Activated CD4-positive, alpha-beta T cell treated with anti-CD3 and anti-CD28 coated beads, Interleukin-2, amount 50 U/mL, for 48 hours (primary cell): ENCODE measurements around the gene IMMP2L.

Experiments
- DNase-seq, 2 experiments: peaks; one replicate each; pipeline ENCODE4 v3.0.0-alpha.2; 2020

IMMP2L gene

GRCh38 chr7:111196655-111197054, 365.6 kb downstream of the IMMP2L start:
- DNase-seq: no peak

GRCh38 chr7:111192614-111193413, 369.5 kb downstream of the IMMP2L start:
- no peak for DNase-seq

- DNase-seq: no peak
Measured at GRCh38 chr7:111190804-111191203, 371.5 kb downstream of the IMMP2L start.

- no peak for DNase-seq
Measured at GRCh38 chr7:111184987-111185386, 377.3 kb downstream of the IMMP2L start.

- DNase-seq: no peak
Measured at GRCh38 chr7:111183321-111183720, 379.0 kb downstream of the IMMP2L start.

- no peak for DNase-seq
Measured at GRCh38 chr7:111180338-111180737, 382.0 kb downstream of the IMMP2L start.

- DNase-seq: no peak
Measured at GRCh38 chr7:111175908-111176441, 386.3 kb downstream of the IMMP2L start.

GRCh38 chr7:111174510-111174909, 387.8 kb downstream of the IMMP2L start:
- no peak for DNase-seq

- DNase-seq: no peak
Measured at GRCh38 chr7:111173990-111174389, 388.3 kb downstream of the IMMP2L start.

GRCh38 chr7:111173528-111173927, 388.8 kb downstream of the IMMP2L start:
- no peak for DNase-seq

- DNase-seq: no peak
Measured at GRCh38 chr7:111172564-111173257, 389.6 kb downstream of the IMMP2L start.

GRCh38 chr7:111168182-111168581, 394.1 kb downstream of the IMMP2L start:
- no peak for DNase-seq

GRCh38 chr7:111164442-111164841, 397.9 kb downstream of the IMMP2L start:
- DNase-seq: no peak

GRCh38 chr7:111162692-111163091, 399.6 kb downstream of the IMMP2L start:
- no peak for DNase-seq

- DNase-seq: no peak
Measured at GRCh38 chr7:111160297-111160696, 402.0 kb downstream of the IMMP2L start.

- no peak for DNase-seq
Measured at GRCh38 chr7:111159426-111159825, 402.9 kb downstream of the IMMP2L start.

- no peak for DNase-seq
Measured at GRCh38 chr7:111150709-111151108, 411.6 kb downstream of the IMMP2L start.

- DNase-seq: no peak
Measured at GRCh38 chr7:111147708-111148533, 414.4 kb downstream of the IMMP2L start.

- no peak for DNase-seq
Measured at GRCh38 chr7:111146136-111146535, 416.2 kb downstream of the IMMP2L start.

GRCh38 chr7:111145472-111145871, 416.8 kb downstream of the IMMP2L start:
- no peak for DNase-seq

- DNase-seq: no peak
Measured at GRCh38 chr7:111140091-111140865, 422.0 kb downstream of the IMMP2L start.

GRCh38 chr7:111138586-111138985, 423.7 kb downstream of the IMMP2L start:
- DNase-seq: no peak
